Measurements from ENCODE around the gene FAM227A.

DNA sequence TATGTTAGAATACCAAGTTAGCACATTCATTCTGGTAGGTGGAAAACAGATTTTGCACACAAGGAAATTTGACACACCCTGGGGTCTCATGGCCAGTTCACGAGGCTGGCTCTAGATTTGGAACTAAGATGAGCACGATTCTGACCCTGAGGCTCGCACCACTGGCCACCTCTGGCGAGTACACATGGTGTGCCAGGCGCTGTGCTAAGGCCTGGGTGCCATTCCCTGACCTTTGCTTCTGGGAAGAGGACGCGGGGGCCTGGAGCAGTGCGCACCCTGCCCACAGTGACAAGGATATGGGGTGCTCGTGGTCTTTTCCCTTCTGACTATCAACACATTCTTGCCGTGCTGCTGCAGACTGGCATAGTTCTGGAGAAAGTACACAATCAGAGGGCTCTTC, 56.7 kb downstream of the FAM227A start:
- TF ChIP-seq, protein P1, sequence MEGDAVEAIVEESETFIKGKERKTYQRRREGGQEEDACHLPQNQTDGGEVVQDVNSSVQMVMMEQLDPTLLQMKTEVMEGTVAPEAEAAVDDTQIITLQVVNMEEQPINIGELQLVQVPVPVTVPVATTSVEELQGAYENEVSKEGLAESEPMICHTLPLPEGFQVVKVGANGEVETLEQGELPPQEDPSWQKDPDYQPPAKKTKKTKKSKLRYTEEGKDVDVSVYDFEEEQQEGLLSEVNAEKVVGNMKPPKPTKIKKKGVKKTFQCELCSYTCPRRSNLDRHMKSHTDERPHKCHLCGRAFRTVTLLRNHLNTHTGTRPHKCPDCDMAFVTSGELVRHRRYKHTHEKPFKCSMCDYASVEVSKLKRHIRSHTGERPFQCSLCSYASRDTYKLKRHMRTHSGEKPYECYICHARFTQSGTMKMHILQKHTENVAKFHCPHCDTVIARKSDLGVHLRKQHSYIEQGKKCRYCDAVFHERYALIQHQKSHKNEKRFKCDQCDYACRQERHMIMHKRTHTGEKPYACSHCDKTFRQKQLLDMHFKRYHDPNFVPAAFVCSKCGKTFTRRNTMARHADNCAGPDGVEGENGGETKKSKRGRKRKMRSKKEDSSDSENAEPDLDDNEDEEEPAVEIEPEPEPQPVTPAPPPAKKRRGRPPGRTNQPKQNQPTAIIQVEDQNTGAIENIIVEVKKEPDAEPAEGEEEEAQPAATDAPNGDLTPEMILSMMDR (IDR thresholded peaks at IDR 0.05; ENCODE audit: insufficient read depth, low read length): no peak
- TF ChIP-seq POLR2AphosphoS5 (IDR thresholded peaks at IDR 0.05; ENCODE audit: low read depth): no peak

All from HL-60 (cell line).